Measurements from ENCODE around the gene AGAP3.
A peak's percentile ranks its signal among the peaks of the same experiment; 100 is the strongest.

AGAP3 gene

GRCh38 chr7:151152643-151153513, 66.6 kb downstream of the AGAP3 start:
- peak; percentile 23 for TF ChIP-seq CTCF (conservative IDR thresholded peaks at IDR 0.05; ENCODE audit: control insufficient read depth, insufficient read depth, low read depth, low read length)
- DNase-seq (ENCODE audit: low read depth) = no peak
- no peak overlapping the region for H3K4me3 ChIP-seq (ENCODE audit: control insufficient read depth, low read depth, low read length)

DNA sequence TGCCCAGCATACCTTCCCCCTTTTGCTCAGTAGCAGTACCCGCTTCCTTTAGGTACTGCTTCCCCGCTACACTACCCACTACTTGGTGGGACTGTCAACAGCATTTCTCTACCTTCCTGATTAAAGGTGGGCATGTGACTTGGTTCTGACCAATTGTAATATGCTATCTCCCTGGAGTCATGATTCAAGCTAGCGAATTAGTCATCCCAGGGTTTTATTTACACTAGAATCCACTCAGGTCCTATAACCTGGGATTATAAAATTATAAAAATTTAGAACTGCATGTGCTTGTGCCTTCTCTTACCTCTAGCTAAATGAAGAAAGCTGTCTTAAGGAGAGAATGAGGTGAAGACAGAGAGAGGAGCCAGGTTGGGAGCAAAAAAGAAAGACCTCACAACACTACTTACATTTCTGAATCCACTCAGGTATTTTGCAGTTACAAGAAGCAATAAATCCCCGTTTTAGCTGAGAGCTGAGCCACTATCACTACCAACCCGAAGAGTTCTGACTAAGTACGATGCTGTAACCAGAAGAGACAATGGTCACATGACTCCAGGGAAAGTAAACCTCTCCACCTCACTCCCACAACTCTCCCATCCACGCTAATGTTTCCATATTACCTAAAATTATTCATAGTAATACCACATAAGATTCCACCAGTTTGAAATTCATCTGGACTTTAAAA, 71.5 kb downstream of the AGAP3 start:
- H3K4me3 ChIP-seq (ENCODE audit: control insufficient read depth, low read depth, low read length) = no peak overlapping the region
- DNase-seq (ENCODE audit: low read depth) = peak; percentile 29
- TF ChIP-seq CTCF (conservative IDR thresholded peaks at IDR 0.05; ENCODE audit: control insufficient read depth, insufficient read depth, low read depth, low read length) = no peak

- no peak for TF ChIP-seq CTCF (conservative IDR thresholded peaks at IDR 0.05; ENCODE audit: control insufficient read depth, insufficient read depth, low read depth, low read length)
- no peak for DNase-seq (ENCODE audit: low read depth)
- no peak overlapping the region for H3K4me3 ChIP-seq (ENCODE audit: control insufficient read depth, low read depth, low read length)
Measured at GRCh38 chr7:151161757-151162156, 75.5 kb downstream of the AGAP3 start.

DNA sequence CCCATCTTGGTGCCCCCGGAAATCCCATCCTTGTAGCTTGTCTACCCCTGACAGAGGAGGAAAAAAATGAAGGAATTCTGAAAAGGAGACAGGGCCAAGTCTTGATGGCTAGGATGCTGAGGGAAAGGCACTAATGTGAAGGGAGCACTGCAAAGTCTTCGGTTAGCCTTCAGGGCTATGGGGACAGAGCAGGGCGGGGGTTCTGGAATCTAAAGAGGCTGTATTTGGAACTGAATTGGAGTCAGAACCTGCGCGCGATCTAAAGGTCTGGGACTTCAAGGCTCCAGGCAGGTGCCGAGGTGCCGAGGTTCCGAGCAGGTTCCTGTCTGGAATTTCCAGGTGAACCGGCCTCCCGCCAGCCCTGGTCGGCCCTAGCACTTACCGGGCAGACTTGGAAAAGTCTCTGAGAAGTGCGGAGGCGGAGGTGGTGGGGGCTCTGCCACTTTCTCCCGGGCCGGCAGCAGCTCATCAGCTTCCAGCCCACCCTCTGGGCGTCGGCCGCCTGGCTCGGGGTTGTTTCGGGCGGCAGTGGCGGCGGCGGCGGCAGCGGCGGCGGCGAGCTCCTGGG, 80.4 kb downstream of the AGAP3 start:
- no peak for DNase-seq (ENCODE audit: low read depth)
- no peak for TF ChIP-seq CTCF (conservative IDR thresholded peaks at IDR 0.05; ENCODE audit: control insufficient read depth, insufficient read depth, low read depth, low read length)
- H3K4me3 ChIP-seq (ENCODE audit: control insufficient read depth, low read depth, low read length) = no peak overlapping the region

DNA sequence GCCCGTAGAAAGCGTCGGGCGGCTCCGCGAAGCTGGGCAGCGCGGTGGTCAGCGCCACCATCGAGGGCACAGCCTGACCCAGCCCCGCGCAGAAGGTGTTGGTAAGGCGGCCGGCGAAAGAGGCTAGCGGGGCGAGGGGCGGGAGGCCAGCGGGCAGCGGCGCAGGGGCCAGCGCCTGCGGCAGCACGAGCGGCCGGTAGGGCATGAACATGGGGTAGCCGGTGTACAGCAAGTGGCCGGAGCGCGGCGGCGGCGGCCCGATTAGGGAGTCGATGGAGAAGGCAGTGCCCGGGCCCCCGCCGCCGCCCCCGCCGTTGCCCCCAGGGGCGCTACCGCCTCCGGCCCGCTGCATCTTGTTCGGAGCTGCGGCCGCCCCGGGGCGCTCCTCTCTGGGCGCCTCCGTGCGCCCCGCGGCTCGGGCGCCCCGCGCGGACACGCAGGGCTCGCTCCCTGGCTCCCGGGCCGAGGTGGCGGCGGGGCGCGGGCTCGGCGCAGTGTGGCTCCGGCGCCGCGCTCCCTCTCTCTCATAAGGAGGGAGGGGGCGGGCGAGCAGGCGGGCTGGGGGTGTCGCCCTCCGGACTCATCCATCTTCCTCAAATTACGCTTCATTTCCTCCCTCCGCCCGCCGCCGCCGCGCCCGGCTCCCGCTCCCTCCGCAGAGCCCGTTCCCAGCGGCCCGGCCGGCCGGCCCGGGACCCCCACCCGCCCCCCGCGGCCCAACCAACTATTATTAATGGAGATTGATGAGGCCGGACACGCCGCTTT, 81.1 kb downstream of the AGAP3 start, which contains the start of gene GBX1:
GBX1 (minus strand) TSS at position 498 of the 765 bp plus-strand sequence; CDS start at position 352, 146 bp downstream.
- no peak for TF ChIP-seq CTCF (conservative IDR thresholded peaks at IDR 0.05; ENCODE audit: control insufficient read depth, insufficient read depth, low read depth, low read length)
- H3K4me3 ChIP-seq (ENCODE audit: control insufficient read depth, low read depth, low read length) = no peak within 1 kb of the TSS
- no peak for DNase-seq (ENCODE audit: low read depth)
